ENCODE data around the gene PCDH9.

The PCDH9 gene

GRCh38 chr13:66700117-66700601 is 530.0 kb downstream of the PCDH9 start:
- no peak for TF ChIP-seq CTCF (IDR thresholded peaks at IDR 0.05; ENCODE audit: low read depth, low read length)
- in situ Hi-C loops (cut with HindIII; ENCODE audit: low sequenced_read_pairs) = no loop called here
- DNase-seq (ENCODE audit: low read depth, low spot score) = peak; percentile 53
- H3K4me3 ChIP-seq (ENCODE audit: low read depth, low read length) = no peak overlapping the region

GRCh38 chr13:66693656-66694055 is 536.5 kb downstream of the PCDH9 start:
- in situ Hi-C loops (cut with HindIII; ENCODE audit: low sequenced_read_pairs) = no loop called here
- no peak for TF ChIP-seq CTCF (IDR thresholded peaks at IDR 0.05; ENCODE audit: low read depth, low read length)
- no peak overlapping the region for H3K4me3 ChIP-seq (ENCODE audit: low read depth, low read length)
- DNase-seq (ENCODE audit: low read depth, low spot score) = no peak

DNA sequence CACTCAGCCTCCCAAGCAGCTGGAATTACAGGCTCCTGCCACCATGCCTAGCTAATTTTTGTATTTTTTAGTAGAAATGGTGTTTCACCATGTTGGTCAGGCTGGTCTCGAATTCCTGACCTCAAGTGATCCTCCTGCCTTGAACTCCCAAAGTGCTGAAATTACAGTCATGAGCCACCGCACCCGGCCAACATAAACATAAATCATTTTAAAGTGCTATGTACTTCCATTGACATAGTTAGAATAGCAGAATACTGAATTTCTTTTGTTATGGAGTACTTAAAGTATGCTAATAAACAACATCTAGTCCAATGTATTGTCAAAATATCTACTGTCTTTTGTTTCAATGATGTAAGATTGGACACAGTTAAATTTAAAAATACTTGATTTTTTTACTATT is 539.0 kb downstream of the PCDH9 start:
- in situ Hi-C loops (cut with HindIII; ENCODE audit: low sequenced_read_pairs) = no loop called here
- DNase-seq (ENCODE audit: low read depth, low spot score) = no peak
- H3K4me3 ChIP-seq (ENCODE audit: low read depth, low read length) = no peak overlapping the region
- TF ChIP-seq CTCF (IDR thresholded peaks at IDR 0.05; ENCODE audit: low read depth, low read length) = no peak

- peak; percentile 54 for TF ChIP-seq CTCF (IDR thresholded peaks at IDR 0.05; ENCODE audit: low read depth, low read length)
- in situ Hi-C loops (cut with HindIII; ENCODE audit: low sequenced_read_pairs) = no loop called here
- H3K4me3 ChIP-seq (ENCODE audit: low read depth, low read length) = no peak overlapping the region
- peak; percentile 54 for DNase-seq (ENCODE audit: low read depth, low spot score)
These were observed 540.5 kb downstream of the PCDH9 start for GRCh38 chr13:66689628-66690027.

GRCh38 chr13:66689037-66689619 is 541.0 kb downstream of the PCDH9 start:
- no peak overlapping the region for H3K4me3 ChIP-seq (ENCODE audit: low read depth, low read length)
- TF ChIP-seq CTCF (IDR thresholded peaks at IDR 0.05; ENCODE audit: low read depth, low read length) = peak; percentile 34
- in situ Hi-C loops (cut with HindIII; ENCODE audit: low sequenced_read_pairs) = no loop called here
- peak; percentile 41 for DNase-seq (ENCODE audit: low read depth, low spot score)

GRCh38 chr13:66681403-66681802 is 548.7 kb downstream of the PCDH9 start:
- TF ChIP-seq CTCF (IDR thresholded peaks at IDR 0.05; ENCODE audit: low read depth, low read length) = no peak
- H3K4me3 ChIP-seq (ENCODE audit: low read depth, low read length) = no peak overlapping the region
- in situ Hi-C loops (cut with HindIII; ENCODE audit: low sequenced_read_pairs) = no loop called here
- DNase-seq (ENCODE audit: low read depth, low spot score) = no peak

All from astrocyte of the spinal cord (primary cell).